GM04504 (cell line): ENCODE measurements around the gene GTPBP1.

Experiments
- DNase-seq: peaks from one replicate; pipeline ENCODE4 v3.0.0-alpha.2; 2012; ENCODE audit warnings: low read depth

The GTPBP1 gene

GRCh38 chr22:38704654-38705234 lies 1.0 kb upstream of the GTPBP1 start:
- DNase-seq, result no peak

DNA sequence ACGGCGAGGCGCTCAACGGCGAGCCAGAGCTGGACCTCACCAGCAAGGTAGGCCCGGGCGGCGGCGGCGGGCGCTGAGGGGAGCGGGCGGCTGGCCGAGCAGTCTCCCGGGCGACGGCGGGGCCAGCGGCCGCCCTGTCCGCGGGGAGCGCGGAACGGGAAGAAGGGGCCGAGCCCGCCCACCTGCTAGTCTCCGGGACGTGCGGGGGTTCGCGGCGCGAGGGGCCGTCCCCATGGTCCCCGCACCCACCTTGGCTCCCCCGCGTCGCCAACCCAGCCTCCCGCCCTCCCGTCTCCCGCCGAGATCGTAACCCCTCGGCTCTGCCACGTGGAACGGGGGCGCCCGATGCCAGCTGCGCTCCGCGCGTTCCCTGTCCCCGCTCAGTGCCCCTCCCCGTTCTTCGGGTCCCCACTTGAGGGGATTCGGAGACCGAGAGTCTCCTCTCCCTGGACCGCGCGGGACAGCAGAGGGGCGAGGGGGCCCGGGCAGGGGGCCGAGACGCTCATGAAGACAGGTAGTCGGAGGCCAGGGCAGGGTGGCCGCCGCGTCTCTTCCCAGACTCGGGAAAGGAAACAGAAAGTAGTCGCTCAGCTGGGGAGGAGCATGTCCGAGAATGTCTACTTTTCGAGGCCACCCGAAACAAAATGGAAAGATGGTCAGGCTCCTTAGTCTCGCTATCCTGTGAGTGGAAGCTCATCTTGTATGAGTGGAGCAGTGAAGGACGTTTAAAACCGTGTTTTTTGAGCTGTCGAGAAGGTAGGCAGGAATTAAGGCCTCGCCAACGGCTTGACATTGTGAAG lies 557 bp downstream of the GTPBP1 start:
- peak; percentile 21 for DNase-seq

DNA sequence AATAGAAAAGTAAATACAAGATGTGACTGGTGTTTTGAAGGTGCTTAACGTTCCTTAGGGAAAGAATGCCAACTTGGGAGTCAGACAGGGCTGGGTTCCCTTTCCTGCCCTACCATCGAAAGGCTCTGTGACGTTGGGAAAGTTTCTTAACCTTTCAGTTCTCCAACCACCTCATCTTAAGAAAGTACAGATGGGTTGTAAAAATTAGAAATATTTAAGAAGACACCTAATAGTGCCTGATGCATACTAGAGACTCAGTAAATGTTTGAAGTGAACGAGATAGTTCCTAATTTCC lies 1.1 kb downstream of the GTPBP1 start:
- no peak for DNase-seq

DNA sequence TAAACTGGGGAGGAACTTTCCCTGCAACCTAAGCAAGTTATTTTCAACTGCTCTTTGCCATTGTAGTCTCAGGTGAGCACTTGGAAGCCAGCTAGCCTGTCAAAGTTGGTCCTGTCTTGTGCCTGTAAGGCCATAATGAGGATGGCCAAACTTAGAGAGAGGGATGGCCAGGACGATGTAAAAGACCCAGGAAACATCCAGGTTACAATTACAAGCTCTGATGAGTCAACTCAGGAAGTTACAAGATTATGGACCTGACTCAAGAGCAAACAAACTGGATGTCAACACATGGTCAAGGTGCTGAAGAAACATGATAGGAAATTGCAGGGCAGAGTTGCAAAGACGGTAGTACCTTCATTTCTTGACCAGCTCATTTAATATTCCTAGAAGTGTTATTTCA lies 1.6 kb downstream of the GTPBP1 start:
- DNase-seq, result peak; percentile 5

- no peak for DNase-seq
Measured at GRCh38 chr22:38707984-38708383, 2.2 kb downstream of the GTPBP1 start.

DNA sequence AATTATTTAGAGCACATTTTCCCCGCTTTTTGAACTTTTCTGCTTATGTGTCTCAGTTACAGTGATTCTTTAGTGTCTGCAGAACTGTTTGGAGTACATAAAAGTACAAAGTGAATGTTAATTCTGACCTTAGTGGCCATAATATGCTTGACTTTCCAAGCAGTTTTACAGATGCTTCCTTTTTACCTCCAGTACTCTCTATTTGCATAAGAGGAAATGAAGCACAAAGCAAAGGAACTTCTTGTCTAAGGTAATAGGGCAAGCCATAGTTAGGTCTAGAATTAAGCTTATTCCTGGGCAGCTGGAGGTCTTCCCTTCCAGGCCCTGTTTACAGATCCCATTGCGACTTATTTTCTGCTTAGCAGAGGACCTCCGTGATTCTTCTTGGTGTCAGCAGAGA lies 3.6 kb downstream of the GTPBP1 start:
- DNase-seq, result no peak

DNA sequence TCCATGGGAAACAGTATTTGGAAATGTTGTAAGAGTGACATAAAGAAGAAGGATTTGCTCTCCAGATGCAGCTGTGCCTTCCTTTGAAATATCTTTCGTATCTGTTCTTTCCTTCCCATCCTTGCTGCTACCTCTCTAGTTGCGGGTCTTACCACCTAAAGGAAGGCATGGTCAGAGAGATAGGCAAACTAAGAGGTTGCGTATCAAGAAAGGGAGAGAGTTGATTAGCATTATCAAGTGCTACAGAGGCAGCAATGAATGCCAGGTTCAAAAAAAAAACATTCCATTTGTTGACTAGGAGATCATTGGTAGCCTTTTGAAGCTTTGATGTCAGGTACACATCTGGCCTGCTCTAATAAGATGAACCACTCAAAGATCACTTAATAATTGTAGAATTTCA lies 4.6 kb downstream of the GTPBP1 start:
- no peak for DNase-seq

- no peak for DNase-seq
Measured at GRCh38 chr22:38710866-38711265, 5.1 kb downstream of the GTPBP1 start.

DNA sequence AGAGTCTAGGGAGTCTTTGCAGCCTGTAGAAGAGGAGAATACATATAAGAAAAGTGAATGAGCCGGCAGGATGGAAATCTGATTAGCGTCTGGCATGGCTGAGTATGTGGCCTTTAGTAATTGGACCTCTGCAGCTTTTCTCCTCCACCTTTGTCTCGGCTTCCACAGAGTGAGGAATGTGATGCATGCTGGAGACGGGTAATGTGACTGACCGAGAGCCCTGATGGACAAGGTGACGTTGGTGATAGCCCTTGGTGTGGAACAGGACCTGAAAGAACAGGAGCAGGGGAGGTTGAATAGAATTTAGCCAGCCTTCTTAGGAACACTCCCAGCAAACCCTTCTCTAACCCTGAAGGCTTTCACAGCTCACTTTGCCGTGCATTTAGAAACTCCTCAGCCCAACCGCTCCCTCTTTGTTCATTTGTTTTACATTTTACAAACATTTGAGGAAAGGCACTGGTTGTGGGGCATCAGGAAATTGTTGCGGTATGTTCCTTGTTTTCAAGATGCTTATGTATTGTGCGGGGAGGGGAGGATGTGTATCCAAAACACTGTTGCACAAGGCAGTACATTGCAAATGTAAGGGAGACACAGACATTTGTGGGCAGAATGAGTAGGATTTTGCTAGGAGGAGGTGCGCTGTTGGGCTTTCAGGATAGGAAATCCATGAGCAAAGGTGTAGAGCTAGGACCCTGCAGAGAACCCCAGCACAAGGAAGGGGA lies 6.9 kb downstream of the GTPBP1 start:
- no peak for DNase-seq

DNA sequence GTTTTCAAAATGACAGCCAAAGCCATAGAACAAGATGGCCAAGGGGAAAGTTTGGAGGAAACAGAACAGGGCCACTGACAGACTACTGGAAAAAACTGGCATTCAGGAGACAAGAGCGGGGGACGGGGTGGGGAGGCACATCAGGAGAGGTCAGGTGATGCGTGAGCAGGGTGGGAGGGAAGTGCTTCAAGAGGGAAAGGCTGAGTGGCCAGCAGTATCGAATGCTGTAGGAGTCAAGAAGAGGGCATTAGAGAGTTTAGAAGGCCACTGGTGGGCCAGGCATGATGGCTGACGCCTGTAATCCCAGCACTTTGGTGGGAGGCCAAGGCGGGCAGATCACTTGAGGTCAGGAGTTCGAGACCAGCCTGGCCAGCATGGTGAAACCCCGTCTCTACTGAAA lies 8.2 kb downstream of the GTPBP1 start:
- DNase-seq, result no peak

GRCh38 chr22:38715176-38715764 lies 9.5 kb downstream of the GTPBP1 start:
- no peak for DNase-seq

- DNase-seq, result no peak
Measured at GRCh38 chr22:38715852-38716251, 10.1 kb downstream of the GTPBP1 start.

- DNase-seq, result no peak
Measured at GRCh38 chr22:38716271-38716670, 10.5 kb downstream of the GTPBP1 start.

DNA sequence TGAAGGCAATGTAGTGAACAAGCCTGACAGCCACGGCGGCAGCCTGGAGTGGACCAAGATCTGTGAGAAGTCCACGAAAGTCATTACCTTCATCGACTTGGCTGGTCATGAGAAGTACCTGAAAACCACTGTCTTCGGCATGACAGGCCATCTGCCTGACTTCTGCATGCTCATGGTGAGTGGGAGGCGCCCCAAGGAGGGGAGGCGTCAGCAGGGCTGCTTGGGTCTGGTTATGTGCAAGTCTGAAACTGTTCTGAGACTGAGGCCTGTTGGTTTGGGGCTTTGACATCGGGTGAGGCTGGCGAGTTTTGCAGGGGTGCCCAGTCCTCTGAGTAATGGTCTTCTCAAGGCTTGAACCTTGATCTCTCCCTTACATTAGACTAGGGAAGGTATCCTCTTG lies 11.1 kb downstream of the GTPBP1 start:
- DNase-seq, result no peak

- DNase-seq, result no peak
Measured at GRCh38 chr22:38717244-38717643, 11.5 kb downstream of the GTPBP1 start.

DNA sequence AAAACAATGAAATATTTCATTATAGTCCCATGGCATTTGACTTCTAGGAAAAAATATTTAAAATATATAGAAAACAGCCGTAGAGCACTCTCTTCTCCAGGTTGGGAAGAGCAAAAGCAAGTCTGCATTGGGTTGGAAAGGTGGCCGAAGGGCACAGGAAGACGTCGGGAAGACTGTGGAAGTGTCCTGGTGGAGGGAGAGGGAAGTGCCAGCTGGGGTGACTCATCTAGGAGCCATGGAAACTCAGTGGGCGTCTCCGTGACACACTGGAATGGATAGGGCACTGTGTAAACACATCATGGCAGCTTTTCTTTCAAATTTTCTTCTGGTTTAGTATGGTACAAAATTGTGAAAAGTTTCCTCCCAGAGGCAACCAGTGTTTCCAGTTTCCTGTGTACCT lies 12.7 kb downstream of the GTPBP1 start:
- peak; percentile 66 for DNase-seq

GRCh38 chr22:38719196-38719595 lies 13.5 kb downstream of the GTPBP1 start:
- no peak for DNase-seq

DNA sequence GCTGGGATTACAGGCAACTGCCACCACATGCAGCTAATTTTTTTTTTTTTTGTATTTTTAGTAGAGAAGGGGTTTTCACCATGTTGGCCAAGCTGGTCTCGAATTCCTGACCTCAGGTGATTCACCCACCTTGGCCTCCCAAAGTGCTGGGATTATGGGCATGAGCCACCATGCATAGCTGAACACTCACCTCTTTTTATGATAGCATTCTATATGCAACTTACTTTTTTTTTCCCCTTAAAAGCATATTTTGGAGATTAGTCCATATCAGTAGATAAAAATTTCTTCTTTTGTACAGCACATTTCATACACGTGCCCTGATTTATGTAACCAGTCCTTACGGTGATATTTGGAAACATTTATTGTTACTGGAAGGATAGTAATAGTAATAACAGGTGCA lies 14.6 kb downstream of the GTPBP1 start:
- DNase-seq, result no peak

DNA sequence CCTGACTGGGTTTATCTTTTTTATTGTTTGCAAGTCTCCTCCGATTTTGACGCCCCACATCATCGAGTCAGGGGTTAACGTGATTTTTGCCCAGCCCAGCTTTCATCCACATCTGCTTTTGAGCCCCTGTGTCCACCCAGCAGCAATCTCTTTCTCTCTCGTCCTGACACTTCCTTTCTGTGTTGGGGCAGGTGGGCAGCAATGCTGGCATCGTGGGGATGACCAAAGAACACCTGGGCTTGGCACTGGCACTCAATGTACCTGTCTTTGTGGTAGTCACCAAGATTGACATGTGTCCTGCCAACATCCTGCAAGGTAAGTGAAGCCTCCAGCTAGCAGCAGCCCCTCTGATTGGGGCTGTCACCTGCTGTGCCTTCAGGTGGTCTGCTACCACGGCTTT lies 15.8 kb downstream of the GTPBP1 start:
- DNase-seq, result no peak

GRCh38 chr22:38724176-38724575 lies 18.4 kb downstream of the GTPBP1 start:
- DNase-seq, result no peak

- no peak for DNase-seq
Measured at GRCh38 chr22:38724926-38725571, 19.3 kb downstream of the GTPBP1 start.

DNA sequence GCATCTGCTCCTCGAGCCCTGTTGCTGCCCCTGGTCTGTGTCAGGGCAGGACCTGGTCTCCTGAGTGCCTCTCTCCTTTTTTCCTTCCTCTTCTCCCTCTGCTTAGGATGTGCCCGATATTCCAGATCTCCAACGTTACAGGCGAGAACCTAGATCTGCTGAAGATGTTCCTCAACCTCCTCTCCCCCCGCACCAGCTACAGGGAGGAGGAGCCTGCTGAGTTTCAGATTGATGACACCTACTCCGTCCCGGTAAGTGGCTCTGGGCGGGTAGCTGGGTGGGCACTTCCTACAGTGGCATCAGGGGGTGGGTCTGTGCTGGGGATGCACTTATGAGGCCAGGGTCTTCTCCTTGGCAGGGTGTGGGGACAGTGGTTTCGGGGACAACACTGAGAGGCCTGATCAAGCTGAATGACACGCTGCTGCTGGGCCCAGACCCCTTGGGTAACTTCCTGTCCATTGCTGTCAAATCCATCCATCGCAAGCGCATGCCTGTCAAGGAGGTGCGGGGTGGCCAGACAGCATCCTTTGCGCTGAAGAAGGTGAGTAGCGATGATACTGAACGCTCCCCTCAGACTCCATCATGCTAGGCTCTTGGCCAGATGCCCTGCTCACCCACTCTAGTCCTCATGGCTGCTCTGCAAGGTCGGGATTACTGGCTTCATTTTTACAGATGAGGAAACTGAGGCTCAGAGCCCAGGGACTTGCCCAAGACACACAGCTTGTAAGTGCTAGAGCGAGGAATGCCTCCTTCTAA lies 20.3 kb downstream of the GTPBP1 start:
- no peak for DNase-seq
